Hindlimb muscle (tissue), 1 donor: ENCODE results near the gene TRIO. TPM values are rescaled to one million over a fixed set of nuclear protein-coding genes. Genes with fewer than 3 reads are reported as not detected.
A peak's percentile ranks its signal among the peaks of the same experiment; 100 is the strongest.
"Not testable (repeated sequence)": the region's sequence is repeated elsewhere in the genome, so short reads cannot be mapped to it uniquely, and the experiment has no call there.

Experiments used
- DNase-seq: peaks from one replicate; pipeline ENCODE4 v3.0.0-alpha.2; 2013
- polyA plus RNA-seq: library from polyadenylated mRNA; unstranded; fragments of 120-200 nt; gene quantifications from one replicate; pipeline ENCODE4 v1.2.1, GENCODE V29; 2013; ENCODE audit not compliant: insufficient read length

TRIO gene
- 181 TPM for polyA plus RNA-seq

DNA sequence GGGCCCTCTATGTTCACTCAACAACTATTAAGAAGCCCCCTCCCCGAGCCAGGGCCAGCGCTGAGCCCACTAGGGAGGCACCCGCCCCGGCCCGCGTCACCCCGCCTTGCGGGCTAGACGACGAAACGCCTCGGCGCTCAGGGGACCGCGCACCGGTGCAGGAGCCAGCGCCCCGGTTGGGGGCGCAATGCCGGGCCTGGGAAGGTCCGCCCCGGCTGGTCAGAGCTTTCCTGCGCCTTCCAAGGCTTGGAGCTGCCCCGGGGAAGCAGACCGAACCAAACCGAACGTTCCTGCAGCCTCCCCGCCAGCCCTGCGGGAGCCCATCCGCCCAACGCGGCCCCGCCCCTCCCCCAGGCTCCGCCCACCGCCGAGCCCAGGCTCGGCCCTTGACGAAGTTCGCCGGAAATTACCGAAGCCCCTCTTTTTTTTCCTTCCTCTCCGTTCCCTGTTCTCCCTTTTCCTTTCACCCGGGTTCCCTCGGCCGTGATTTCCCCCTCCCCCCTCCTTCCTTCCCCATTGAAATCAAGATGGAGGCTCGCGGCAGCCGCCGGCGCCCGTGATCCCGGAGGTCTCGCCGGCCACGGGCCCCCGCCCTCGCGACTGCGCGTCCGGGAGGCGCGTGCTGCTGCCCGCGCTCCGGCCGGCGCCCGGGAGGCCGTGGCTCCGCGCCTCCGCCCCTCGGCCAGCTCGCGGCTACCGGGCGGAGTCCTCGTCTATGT, at the start of gene TRIO:
Gene TRIO, plus strand, starts transcription at position 516 of the 719 bp plus-strand sequence. CDS start 384 bp downstream, outside the sequence.
- DNase-seq: peak; percentile 94

DNA sequence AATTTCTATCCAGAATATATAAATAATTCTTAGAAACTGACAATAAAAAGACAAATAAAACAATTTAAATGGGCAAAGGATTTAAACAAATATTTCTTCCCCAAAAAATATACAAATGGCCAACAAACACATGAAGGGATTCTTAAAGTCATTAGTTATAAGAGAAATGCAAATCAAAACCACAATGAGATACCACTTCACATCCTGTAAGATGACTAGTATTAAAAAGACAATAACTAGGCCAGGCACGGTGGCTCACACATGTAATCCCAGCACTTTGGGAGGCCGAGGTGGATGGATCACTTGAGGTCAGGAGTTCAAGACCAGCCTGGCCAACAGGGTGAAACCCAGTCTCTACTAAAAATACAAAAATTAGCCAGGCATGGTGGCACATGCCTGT, 45.8 kb upstream of the TRIO start:
- DNase-seq: not testable (repeated sequence)

DNA sequence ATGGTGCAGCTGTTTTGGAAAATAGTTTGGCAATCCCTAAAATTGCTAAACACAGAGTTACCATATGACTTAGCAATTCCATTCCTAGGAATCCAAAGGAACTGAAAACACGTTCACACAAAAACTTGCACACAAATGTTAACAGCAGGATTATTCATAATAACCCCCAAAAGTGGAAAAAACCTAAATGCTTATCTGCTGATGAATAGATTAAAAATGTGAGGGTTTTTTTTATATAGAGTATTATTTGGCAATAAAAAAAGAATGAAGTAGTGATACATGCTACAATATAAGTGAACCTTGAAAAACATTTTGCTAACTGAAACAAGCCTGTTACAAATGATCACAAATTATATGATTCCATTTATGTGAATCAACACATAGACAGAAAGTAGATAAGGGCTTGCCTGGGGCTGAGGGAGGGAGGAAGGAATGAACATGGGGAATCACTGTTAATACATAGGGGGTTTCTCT, 45.1 kb upstream of the TRIO start:
- DNase-seq: no peak

DNA sequence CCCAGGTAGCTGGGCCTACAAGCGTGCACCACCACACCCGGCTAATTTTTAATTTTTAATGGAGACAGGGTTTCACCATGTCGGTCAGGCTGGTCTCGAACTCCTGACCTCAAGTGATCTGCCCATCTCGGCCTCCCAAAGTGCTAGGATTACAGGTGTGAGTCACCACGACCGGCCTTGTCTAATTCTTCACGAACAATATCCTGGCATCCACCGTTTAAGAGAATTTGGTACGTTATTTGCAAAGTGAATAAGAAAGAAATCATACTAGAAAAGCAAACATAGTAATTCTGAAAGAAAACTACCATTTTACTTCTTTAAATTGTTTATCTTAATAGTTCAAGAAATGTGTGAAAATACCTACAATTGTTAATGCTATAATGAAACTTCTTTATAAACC, 42.9 kb upstream of the TRIO start:
- no peak for DNase-seq

DNA sequence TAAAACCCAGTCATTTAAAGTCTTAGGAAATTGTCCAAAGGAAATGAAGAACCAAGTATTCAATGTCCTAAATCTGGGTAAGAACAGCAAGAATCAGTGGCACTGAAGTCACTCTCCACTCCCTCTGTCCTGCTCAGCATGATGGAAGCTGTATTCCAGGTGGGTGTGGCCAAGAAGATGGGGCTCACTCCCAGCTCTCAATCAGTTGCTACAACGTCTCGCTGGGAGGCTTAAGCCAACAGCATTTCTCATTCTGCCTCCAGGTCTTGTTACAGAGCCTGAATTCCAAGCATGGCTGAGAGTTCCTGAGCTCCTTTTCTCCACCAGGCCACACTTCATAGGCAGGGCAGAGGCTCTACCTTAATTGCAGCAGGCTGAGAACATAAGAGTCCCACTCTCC, 41.2 kb upstream of the TRIO start:
- DNase-seq: no peak

DNA sequence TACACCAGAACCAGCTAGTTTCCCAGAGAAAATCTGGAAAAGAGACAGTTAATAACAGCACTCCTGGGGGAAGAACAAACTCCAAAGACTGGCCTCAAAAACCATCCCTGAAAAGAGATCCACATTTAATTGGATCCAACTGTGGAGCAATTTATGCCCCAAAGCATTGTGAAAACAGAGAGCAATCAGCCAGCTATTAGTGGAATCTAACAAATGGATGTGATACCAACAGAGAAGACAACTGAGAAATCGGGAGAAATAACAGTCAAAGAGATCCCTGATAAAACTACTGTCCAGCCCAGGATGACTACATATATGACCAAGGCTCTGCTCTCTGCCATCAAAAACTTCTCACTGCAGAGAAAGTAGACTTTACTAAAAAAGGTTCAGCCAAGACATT, 40.5 kb upstream of the TRIO start:
- no peak for DNase-seq

DNA sequence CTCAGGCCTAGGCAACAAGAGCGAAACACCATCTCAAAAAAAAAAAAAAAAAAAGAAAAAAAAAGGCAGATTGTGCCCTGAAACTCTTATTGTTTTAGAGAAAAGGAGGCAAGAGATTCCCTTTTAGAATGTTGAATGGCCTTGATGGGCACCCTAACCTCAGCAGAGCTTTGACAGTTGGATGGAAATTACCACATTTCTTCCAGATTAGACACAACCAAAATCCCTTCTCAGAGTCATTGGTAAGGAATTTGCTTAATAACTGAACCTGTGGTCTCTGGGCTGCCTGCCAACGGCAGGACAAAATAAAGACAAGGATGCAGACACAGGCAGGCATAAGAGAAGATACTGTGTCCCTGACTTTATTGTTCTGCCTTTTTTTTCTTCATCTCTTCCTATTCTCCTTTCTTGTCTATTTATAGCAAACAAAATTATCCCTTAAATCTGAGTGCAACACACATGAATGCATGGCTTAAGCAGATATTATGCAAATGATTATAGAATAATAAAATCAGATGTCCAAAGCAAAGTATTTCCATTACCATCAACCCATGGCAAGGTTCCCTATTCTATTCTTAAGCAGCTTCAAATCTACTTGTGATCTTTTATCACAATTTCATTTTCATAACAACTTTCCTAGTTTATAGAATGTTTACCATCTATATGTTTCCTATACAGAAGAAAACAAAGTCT, 37.3 kb upstream of the TRIO start:
- no peak for DNase-seq

DNA sequence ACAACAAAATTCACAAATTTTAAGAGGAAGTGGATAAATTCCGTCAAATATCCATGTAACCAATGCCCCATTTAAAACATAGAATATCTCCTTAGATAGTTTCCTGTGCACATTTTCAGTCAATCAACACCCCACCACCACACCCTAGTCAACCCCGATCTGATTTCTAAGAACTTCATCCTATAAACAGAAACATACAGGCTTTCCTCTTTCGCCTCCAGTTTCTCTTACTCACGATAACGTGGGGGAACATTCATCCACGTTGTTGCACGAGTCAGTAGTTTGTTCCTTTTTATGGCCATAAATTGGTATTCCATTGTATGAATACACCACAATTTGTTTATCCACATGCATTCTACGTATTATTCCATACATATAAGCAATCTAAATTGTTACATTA, 35.6 kb upstream of the TRIO start:
- no peak for DNase-seq

DNA sequence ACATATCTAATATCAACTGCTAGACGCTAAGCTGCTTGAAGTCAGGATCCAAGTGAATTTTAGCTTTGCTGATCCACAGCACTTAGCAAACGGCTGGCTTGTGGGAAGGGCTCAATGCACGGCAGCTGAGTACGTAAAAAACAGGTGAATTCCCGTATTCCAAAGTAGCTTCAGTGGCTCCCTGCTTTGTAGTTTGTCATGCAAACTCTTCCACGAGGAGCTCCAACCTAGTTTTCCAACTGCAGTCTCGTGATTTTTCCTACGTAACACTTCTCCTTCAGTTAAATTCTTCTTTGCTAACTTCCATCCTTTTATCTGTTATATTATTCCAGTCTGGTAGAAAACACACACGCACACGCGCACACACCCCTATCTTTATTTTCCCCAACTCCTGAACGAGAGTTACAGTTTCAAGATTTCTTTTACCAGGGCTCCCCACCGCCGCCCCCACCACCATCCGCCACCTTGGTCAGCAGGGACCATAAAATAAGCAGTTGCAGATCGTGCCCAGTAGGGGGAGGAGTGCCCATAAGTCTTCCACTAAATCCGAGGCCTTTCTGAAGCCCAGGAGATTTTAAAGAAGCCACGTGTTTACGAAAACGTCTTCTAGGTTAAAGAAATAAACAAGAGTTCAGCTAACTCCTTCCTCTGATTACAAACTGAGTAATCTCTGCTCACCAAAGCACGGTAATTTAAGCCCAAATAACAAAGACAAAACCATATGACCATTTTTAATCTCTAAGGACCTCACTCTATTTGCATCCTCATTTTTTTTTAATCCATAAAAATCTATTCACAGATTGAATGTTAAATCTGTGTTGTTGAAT, 34.8 kb upstream of the TRIO start:
- DNase-seq: peak; percentile 36

DNA sequence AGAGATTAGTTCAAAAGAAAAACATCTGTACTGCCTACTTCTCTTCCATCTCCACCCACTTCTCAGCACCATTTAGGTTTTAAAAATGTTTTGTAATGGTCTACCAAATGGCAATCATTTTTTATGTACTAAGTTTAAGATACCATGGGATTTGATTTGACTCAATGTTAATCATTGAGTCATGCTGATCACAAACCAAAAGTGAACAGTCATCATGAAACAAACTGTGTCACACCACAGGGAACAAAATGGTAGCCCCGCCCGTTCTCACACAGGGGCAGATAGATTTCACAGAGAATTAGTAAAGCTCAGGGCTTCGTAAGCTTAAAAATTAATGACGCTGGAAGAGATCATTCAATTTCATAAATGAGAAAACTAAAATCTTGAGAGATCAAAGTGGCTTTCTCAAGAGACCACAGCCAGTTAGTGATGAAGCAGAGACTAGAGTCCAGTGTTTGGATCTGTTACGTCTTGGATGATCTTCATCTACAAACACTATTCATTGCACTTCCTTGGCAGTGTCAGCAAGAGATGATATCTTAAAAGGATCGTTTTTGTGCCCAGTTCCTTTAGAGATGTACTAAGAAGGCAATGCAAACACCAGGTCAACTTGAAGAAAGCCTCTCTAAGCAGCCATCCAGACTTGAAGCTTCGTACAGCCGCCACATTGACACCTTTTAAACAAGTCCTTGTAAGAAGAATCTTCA, 33.9 kb upstream of the TRIO start:
- DNase-seq: no peak

DNA sequence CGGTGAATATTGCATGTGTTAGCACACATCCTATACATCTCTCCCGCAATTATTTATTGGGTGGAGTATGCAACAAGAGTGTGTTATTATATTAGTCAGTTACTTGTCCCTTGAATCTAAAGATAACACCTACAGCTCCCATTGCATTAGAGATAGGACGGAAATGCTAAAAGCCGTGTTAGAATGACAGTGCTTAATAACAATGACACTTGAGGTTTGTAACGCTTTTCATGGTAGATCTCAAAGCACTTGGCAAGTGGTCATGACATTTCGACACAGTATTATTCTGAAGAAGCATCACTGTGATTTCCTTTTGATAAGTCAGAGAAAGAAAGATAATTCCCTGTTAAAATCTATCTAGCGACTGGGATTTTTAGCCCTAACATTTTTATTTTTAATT, 33.4 kb upstream of the TRIO start:
- no peak for DNase-seq

DNA sequence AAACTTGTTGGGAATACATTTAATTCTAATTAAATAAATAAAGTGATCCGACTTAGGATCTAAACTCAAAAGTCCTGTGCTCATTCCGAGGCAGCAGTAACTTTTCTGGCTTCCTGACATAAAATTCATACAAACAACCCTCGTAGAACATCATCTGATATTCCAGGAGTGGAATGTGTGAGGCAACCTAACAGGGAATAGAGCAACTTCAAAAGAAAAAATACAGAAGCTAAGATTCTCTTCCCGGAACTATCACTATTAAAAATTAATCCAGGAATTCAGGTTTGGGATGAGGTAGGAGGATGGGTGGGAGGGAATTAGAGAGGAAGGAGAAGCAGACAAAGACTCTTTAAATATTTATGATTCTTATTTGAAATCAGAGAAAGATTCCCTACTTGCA, 32.9 kb upstream of the TRIO start:
- no peak for DNase-seq

DNA sequence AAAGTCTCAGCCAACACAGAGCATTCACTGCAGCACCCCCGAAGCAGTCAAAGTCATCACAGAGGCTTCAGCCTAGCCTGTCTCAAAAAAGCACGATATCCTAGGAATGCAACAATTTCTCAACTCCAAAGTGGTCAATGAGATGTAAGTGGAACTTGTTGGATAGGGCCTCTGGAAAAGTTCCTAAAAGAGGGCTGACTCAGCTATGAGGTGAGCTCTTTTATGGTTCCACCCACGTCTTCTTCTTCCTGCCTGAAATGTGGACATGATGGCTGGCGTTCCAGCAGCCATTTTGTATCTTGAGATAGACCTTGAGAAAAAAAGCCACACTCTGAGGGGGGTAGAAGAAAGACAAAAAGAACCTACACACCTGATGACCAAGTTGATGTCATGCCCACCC, 32.5 kb upstream of the TRIO start:
- no peak for DNase-seq

DNA sequence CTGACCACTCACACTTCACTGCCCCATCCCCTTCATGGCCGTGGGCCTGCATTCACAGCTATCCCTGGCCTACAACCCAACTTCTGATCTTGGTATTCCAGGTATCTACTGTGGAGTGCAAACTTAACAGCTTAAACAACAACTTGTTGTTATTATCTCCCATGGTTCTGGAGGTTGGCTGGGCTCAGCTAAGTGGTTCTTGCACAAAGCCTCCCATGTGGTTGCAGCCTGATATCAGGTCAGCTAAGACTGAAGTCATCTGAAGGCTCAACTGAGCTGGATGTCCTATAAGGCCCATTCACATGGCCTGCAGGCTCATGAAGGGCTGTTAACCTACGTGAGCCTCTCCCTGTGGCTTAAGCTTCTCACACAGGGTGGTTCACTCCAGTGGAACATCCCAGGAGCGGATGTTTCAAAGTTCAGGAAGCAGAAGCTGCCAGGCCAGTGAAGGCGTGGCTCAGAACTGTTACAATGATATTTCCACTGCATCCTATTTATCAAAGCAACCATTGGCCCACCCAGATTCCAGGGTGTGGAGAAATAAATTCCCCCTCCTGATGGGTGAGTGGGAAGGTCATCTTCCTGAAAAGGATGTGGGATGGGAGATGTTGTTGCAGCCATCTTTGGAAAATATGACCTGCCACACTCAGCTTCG, 30.0 kb upstream of the TRIO start:
- no peak for DNase-seq

DNA sequence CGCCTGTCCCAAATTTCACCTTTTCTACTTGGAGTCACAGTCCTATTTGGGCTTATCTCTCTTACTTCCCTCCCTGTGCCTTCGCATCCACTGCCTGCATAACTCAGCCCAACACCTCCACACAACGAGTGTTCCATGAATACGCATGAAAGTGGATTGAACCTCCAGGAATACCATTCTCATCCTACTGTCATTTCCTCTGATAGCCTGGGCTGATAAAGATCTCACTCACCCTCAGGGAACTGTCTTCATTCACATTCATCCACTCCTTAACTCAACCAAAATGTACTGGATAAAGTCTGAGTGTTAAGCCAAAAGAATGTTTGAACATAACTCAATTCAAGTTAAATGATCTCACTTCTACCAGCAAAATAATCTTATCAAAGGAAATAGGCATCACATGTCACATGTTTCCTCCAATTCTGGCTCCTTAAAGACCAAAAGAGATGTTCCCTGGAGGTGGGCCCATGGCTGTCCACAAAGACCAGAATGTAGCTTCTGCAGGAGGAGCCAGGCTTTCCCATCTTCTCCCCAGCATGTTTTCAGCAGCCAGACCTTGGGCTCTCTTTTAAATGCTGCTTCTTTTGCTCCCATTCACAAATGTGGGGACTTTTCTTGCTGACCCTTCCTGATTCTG, 28.4 kb upstream of the TRIO start:
- no peak for DNase-seq

DNA sequence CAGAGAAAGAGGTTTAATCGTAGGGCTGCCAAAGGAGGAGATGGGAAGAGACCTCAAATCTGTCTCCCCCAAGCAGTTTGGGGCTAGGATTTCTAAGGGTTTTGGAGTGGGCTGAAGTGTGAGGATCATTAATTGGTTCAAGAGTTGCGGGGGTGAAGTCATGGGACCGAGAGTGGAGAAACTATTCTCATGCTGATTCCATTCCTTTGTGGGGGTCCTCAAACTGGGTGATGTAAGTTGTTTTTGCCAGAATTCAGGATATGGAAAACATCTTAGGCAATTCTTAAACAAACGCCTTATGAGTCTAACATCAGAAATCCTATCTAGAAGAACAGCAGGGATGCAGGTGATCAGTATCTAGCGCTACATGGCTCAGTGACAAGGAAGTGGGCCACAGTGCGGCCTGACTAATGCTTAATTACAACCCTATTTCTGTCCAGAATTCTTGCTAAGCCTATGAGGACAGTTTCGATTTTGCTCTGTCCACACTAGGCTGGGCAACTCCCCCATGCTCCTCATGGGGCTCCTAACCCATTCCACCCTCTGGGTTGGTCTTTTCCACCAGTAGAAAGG, 27.7 kb upstream of the TRIO start:
- DNase-seq: no peak

DNA sequence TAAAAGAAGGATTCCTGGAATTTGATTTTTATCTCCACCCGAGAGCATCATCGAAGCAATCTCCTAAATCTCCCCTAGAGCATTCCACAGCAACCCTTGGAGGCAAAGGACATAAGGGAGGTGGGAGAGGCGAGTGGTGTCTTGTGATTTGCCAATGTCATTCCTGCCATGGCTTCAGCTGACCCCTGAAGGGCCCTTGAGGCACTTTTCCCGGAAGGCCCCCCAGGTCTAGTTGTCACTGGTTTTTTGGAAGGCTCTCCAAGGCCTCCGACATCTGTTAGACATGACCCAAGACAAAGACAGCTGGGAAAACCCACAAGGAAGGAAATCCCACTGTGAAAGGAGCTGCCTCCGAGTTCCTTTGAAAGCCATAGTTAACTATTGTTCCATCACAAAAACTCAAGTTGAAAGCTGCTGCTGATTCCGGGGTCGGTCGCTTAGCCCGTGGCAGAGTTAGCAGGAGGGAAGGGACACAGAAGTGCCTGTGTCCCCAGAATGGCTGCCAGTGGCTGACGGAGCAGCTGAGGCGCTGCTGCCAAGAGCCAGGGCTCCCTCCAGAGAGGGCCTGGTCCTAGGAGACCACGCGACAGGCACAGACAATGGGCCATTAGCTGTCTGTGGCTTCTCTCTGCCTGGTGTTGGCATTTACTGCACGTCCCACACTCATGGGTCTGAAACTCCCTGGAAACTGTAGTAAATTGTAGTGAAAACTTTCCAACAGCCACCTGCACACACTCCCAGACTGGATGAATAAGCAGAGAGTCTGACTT, 24.4 kb upstream of the TRIO start:
- no peak for DNase-seq

DNA sequence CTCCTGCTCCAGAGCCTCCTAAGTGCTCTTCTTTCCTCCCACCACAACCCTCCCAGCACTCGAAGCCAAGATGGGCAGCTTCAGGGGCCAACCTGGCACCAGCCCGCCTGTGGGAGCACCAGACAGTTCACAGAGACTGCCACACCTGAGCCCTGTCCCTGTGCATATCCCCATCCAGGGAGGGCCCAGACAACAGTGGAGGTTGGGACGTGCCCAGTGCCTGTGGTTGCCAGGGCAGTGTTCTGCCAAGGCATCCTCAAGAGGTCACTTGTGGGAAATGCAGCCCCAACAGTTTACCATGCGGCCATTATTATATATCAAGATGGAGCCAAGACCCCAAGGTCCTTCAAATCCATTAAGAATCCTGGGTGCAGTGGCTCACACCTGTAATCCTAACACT, 23.0 kb upstream of the TRIO start:
- DNase-seq: no peak

DNA sequence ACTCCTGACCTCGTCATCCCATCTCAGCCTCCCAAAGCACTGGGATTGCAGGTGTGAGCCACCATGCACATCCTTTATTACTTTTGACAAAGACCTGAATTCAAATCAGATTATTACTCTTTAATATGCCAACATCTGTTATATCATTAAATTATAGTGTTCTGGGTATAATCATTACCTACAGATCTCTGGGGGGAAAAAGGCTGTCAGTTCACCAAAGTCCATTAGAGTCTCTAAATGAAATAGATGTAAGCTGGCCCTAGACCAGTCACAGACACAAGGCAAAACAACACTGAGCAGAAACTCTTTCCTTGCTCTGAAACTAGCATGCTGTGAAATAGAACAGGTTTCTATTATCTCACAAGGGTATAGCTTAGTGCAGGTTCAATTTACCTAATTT, 21.6 kb upstream of the TRIO start:
- no peak for DNase-seq

DNA sequence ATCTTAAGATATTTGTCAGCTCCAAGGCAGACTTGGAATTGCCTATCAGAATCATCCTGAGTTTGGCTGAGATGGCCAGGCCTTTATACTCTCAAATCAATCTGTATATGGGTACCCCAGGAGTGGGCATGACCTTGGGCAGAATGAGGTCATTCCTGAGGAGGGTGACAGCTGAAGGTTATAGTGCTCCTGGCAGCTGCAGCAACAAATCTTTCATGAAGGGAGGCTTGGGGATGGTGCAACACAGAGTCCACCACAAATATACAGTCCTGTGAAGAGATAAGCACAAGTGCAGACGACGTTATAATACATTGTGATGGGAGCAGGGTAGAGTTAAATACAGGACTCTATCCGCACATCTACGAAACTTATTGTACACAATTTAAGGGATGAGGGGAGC, 21.1 kb upstream of the TRIO start:
- no peak for DNase-seq

DNA sequence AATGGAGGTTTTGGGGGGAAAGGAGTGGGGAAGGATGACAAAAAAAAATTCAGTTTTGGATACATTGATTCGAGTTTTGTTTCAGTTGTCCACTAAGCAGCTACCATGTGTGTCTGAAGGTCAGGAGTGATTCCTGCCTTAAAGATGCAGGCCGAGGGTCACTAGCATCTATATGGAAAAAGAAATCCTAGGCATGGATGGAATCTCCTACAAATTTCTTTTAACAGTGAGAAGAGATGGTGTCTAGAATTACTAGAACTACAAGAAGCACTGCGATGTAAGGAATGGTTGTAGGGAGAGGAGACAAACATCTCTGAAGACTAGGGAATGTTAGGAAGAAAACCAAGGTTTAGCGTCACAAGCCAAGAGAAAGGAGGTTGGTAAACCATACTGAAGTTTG, 19.6 kb upstream of the TRIO start:
- DNase-seq: no peak
